ENCODE measurements around the gene PLCB1. TPM values are rescaled to one million over a fixed set of nuclear protein-coding genes. Genes with fewer than 3 reads are reported as not detected.
A peak's percentile ranks its signal among the peaks of the same experiment; 100 is the strongest.
"Not testable (repeated sequence)": the region's sequence is repeated elsewhere in the genome, so short reads cannot be mapped to it uniquely, and the experiment has no call there.

PLCB1 gene
- polyA plus RNA-seq, 1 donor, result 15.9 TPM

- no peak for DNase-seq
These were observed 203.6 kb downstream of the PLCB1 start for GRCh38 chr20:8335495-8336195.

- DNase-seq, result no peak
These were observed 207.3 kb downstream of the PLCB1 start for GRCh38 chr20:8339349-8339748.

GRCh38 chr20:8342391-8342790 lies 210.3 kb downstream of the PLCB1 start:
- no peak for DNase-seq

- no peak for DNase-seq
These were observed 212.0 kb downstream of the PLCB1 start for GRCh38 chr20:8344106-8344505.

- no peak for DNase-seq
These were observed 212.6 kb downstream of the PLCB1 start for GRCh38 chr20:8344631-8345030.

DNA sequence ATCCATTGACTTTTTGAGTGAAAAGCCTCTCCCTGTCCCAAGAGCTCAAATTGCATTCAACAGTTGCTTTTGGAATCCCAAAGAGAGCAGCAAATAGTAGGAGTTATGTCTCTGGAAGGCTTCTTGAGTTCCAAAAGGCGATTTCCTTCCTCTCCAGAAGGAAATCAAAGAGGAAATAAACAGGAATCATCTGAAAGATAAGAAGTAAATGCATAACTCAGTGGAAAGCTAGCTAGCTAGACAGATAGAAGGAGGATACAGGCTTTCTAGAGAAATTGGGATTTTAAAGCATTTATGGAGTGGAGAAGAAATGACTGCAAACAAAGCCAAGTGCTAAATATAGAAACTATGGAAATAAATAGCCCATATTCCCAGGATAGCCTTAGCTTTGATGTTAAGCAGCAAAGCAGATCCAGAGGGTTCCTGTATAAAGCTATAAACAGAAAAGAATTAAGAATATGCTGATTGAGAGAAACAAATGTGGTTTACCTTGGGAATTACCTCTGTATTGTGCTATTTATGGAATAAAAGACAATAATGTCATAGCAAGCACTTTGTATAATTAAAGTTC lies 214.7 kb downstream of the PLCB1 start:
- peak; percentile 13 for DNase-seq

DNA sequence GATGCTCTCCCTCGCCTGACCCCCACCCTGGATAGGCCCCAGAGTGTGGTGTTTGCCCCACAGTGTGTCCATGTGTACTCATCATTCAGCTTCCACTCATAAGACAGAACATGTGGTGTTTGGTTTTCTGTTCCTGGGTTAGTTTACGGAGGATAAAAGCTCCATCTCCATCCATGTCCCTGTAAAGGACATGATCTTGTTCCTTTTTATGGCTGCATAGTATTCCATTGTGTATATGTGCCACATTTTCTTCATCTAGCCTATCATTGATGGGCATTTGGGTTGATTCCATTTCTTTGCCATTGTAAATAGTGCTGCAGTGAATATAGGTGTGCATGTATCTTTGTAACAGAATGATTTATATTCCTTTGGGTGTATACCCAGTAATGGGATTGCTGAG lies 218.2 kb downstream of the PLCB1 start:
- DNase-seq, result not testable (repeated sequence)

- no peak for DNase-seq
These were observed 220.4 kb downstream of the PLCB1 start for GRCh38 chr20:8352486-8352885.

DNA sequence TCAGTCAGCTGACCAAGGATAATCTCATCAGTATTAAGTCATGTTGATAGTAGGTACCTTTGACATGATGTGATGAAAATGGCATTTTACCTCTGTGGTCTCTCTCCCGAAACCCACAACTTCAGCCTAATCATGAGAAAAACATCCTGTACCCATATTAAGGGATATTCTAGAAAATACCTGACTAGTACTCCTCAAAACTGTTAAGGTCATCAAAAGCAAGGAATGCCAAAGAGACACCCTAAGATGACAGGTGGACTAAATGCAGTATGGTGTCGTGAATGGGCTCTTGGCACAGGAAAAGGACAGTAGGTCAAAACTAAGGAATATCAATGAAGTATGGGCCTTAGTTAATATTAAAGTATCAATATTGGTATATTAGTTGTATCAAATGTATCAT lies 221.4 kb downstream of the PLCB1 start:
- DNase-seq, result no peak

DNA sequence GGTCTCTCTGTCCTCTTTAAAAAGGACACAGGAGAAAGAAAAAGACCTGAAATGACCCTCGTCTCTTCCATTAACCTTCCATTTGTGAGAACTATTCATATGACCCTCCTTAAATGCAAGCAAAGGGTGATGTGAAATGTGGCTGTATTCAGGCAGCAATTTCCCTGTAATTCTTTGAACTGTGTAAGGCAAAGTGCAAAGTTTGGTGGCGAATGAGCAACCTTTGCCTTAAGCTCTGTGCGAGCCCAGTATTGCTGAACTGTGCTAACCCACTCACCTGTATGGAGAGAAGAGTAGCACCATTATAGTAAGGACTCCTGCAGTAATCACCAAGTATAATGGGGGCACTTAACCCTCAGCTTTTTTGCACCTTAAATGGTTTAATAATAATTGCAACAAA lies 223.4 kb downstream of the PLCB1 start:
- DNase-seq, result no peak

- DNase-seq, result no peak
These were observed 224.7 kb downstream of the PLCB1 start for GRCh38 chr20:8356806-8357205.

DNA sequence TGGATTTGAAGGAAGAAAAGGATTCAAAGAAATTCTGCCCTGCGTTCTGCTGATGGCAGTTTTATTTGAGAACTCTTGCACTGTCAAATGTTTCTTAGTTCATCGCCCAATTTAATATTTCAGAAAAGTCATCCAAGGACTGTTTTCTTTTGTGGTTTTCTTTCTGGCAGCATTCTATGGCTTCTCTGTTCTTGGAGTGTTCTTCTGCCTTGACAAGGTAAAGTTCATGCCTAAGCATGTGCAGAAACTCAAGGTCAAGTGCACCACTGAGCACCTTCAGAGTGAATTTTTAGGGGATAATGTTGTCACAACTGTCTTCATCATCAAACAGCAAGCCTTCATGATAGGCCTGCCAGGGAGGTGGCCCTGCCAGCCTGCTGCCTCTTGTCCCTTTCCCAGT lies 225.6 kb downstream of the PLCB1 start:
- no peak for DNase-seq

DNA sequence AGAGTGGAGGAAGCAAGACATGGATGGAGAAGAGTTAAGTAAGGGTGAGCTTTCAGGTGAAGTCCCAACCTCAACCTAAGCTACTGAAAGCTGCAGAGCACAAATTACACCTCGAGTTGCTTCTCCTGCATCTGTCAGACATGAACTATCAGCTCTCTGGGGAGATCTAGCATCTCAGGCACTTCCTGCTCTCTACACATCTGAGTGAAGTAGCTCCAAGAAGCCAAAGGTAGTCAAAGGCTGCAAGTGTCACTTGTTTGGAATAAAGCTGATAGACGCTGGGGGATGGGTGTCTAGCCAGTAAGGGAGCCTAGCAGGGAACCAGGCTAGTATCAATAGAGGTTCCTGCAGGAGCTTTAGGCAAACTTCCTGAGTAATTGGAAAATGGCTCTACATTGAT lies 228.0 kb downstream of the PLCB1 start:
- no peak for DNase-seq

DNA sequence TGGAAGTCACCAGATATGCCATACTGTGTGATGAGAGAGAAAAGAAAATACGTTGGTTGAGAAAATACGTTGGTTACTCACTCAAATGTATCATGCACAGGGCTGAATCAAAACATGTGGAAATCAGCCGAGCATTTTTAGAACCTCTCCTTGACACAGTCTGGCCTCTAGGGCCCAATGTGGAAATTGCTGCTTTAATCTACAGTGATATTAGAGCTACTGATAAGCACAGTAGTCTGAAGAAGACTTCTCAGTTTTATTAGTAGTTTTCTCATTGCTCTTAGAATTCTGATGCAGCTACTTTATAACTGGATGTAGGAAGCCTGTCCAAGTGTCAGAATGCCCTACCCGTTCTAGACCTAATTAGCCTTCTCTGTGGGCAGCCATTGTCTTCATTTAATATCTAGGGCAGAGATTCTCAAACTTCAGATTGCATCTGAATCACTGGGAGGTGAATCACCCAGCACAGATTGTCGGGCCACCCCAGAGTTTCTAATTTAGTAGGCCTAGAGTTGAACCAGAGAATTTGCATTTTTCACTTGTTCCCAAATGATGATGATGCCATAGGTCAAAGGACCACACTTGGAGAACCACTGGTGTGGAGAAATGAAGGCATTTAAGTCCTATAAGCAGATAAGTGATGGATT lies 229.1 kb downstream of the PLCB1 start:
- DNase-seq, result no peak

- no peak for DNase-seq
These were observed 229.7 kb downstream of the PLCB1 start for GRCh38 chr20:8361779-8362178.

- no peak for DNase-seq
These were observed 230.4 kb downstream of the PLCB1 start for GRCh38 chr20:8362457-8362856.

DNA sequence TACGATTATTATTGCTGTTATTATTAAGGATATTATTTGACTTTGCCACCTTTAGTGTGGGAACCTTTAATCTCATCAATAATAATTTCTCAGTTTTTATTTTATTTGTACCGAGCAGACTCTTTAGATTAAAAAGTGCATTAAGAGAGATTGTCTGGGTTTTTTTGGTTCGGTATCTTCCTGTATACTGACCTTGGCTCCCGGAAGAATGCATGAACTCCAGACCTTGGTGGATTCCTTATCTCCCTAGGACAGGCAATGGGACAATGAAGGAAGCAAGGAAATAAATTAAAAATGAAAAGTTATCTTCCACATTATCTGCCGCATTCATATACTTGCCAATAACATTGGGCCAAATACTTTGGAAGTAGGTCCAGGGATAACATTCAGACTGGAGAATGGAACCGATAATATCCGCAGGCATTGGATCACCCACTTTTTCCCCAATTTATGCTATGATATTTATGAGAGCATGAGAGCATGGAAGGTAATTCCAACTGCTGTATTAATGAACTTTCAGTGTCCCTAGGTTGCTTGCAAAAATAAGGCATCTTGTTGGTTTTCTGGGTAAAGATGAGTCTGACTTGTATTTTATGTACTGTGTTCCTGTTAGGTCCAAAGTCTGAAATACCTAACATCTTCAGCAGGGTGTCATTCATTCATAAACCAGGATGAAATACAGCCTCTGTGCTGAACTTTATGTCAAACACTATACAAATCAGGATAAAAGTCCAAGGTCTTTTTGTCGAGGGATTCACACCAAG lies 232.1 kb downstream of the PLCB1 start:
- no peak for DNase-seq

DNA sequence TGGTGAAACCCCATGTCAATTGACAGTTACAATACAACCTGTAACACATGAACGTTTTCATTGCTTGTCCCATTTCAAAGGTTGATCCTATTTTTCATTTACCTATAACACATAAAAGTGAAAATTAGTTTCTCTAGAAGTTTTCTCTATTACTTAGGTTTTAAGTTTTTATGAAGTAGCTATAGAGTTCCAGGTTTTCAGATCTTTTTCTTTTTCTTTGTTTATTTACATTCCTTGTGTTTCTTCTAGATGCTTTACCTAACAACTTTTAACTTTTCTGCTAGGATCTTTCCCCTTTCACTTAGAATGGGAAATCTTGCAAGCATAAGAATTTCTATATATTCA lies 232.6 kb downstream of the PLCB1 start:
- DNase-seq, result no peak

DNA sequence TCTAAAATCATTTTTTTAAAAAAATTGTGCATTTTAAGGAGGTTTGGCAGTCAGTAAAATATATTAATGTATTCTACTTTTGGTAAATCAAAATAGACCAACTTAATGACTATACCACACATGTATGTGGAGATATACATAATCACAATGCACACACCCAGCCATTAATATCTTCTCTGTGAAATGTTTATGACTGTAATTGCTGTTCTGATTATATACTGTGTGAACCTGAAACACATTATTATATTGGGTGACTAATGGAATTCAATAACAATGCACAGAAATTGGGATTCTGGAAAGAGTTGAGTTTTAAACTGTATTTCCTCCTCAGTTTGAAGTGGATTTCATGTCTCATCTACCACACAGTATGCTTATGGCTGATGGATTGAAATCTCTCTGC lies 233.6 kb downstream of the PLCB1 start:
- DNase-seq, result no peak

GRCh38 chr20:8366303-8366923 lies 234.3 kb downstream of the PLCB1 start:
- DNase-seq, result no peak

- DNase-seq, result no peak
These were observed 235.6 kb downstream of the PLCB1 start for GRCh38 chr20:8367689-8368088.

- no peak for DNase-seq
These were observed 236.6 kb downstream of the PLCB1 start for GRCh38 chr20:8368670-8369069.

DNA sequence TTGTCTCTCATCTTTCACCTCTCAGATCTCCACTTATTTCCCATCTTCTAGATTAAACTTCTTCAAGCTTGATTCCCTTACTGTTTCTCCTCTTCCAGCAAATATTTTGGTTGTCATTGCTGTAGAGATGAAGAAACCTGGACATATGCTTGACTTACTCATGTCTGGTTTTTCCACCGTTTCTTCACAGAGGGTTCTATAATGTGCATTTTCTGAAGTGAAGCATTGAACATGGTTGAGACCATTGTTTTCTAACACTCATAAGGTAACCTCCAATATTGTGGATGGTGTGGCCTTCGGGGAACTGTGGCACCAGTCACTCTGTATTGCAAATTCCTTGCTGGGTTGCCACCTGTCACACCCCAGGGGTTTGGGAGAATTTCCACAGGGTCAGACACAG lies 237.2 kb downstream of the PLCB1 start:
- no peak for DNase-seq

Data from hindlimb muscle (tissue), 1 donor.